ENCODE measurements around the gene CNNM2.

The CNNM2 gene

DNA sequence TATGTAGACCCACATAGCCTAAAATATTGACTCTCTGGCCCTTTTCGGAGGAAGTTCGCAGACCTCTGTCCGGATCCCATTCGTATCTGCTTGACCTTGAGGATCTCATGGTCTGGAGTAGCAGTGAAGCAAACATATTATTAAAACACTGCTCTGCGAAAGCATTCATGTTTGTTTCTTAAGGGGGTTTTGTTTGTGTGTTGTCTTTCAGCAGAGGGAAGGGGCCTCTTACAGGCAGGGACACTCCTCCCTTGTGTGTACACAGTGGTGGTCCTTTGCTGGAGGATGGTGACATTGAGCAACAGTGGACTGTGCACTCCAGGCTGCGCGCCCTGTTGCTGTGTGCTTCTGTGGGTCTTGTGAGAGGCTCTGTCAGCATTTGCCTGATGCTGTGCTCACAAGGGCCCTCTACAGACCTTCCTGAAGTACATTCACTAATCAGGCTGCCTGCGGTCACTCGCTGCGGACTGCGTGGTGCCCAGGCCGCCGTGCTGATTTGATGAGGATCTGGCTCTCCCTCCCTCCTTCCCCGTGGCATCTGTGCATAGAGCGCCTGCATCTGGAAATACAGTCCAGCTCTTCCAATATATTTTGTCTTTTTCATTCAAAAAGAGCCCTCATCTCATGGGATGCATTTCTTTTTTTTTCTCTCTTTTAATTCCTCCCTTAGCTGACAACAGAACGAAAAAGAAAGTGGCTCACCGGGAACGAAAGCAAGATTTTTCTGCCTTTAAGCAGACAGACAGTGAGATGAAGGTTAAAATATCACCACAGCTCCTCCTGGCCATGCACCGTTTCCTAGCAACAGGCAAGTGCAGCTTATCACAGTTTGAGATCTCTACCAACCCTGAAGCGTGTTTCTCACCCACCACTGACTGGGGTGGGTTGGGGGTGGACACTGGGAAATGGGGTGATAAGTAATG is 135.8 kb downstream of the CNNM2 start:
- H3K27ac ChIP-seq, result no peak overlapping the region
- TF ChIP-seq, protein P1, sequence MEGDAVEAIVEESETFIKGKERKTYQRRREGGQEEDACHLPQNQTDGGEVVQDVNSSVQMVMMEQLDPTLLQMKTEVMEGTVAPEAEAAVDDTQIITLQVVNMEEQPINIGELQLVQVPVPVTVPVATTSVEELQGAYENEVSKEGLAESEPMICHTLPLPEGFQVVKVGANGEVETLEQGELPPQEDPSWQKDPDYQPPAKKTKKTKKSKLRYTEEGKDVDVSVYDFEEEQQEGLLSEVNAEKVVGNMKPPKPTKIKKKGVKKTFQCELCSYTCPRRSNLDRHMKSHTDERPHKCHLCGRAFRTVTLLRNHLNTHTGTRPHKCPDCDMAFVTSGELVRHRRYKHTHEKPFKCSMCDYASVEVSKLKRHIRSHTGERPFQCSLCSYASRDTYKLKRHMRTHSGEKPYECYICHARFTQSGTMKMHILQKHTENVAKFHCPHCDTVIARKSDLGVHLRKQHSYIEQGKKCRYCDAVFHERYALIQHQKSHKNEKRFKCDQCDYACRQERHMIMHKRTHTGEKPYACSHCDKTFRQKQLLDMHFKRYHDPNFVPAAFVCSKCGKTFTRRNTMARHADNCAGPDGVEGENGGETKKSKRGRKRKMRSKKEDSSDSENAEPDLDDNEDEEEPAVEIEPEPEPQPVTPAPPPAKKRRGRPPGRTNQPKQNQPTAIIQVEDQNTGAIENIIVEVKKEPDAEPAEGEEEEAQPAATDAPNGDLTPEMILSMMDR (conservative IDR thresholded peaks at IDR 0.05), result peak; percentile 60
- TF ChIP-seq ZFX (IDR thresholded peaks at IDR 0.05), result no peak

GRCh38 chr10:103054621-103055020 is 136.5 kb downstream of the CNNM2 start:
- no peak overlapping the region for H3K27ac ChIP-seq
- TF ChIP-seq, protein P1 (conservative IDR thresholded peaks at IDR 0.05), result no peak
- no peak for TF ChIP-seq ZFX (IDR thresholded peaks at IDR 0.05)

GRCh38 chr10:103055105-103055504 is 137.0 kb downstream of the CNNM2 start:
- TF ChIP-seq ZFX (IDR thresholded peaks at IDR 0.05), result no peak
- TF ChIP-seq, protein P1 (conservative IDR thresholded peaks at IDR 0.05), result no peak
- no peak overlapping the region for H3K27ac ChIP-seq

GRCh38 chr10:103058034-103058433 is 139.9 kb downstream of the CNNM2 start:
- no peak overlapping the region for H3K27ac ChIP-seq
- TF ChIP-seq, protein P1 (conservative IDR thresholded peaks at IDR 0.05), result no peak
- TF ChIP-seq ZFX (IDR thresholded peaks at IDR 0.05), result no peak

GRCh38 chr10:103060575-103060974 is 142.5 kb downstream of the CNNM2 start:
- no peak for TF ChIP-seq ZFX (IDR thresholded peaks at IDR 0.05)
- TF ChIP-seq, protein P1 (conservative IDR thresholded peaks at IDR 0.05), result no peak

DNA sequence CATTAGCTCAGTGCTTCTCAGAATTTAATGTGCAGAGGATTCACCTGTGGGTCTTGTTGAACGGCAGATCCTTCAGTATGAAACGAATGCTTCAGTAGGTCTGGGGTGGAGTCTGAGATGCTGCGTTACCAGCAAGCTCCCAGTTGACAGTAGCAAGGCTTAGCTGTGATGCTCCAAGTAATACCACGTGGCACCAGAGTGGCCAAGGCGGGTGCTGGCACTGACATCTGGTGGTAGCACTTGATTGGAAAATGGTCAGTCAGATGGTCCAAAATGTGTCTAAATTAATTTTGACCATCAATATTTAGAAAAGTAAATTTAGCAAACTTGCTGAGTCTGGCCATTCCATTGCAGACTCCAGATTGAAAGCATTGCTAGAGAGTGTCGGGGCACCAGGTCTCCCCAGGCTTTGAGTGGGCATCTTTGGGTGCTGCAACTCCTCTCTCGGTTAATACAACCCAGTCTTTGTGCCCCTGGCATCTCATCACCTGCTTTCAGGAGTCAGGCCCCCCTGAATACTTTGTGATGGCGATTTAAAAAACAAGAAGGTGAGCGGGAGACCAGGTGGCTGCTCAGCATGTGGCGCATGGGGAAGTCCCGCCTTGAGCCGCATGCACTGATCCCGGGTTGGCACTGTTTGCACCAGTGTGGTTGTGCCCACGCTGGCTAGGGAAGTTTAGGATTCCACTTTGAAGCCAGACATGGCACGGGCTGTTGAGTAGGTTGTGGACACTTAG is 144.9 kb downstream of the CNNM2 start:
- TF ChIP-seq, protein P1 (conservative IDR thresholded peaks at IDR 0.05), result peak; percentile 29
- TF ChIP-seq ZFX (IDR thresholded peaks at IDR 0.05), result no peak
- no peak overlapping the region for H3K27ac ChIP-seq

More at GRCh38 chr10:103060575-103060974, 142.5 kb downstream of the CNNM2 start:
- no peak overlapping the region for H3K27ac ChIP-seq

DNA sequence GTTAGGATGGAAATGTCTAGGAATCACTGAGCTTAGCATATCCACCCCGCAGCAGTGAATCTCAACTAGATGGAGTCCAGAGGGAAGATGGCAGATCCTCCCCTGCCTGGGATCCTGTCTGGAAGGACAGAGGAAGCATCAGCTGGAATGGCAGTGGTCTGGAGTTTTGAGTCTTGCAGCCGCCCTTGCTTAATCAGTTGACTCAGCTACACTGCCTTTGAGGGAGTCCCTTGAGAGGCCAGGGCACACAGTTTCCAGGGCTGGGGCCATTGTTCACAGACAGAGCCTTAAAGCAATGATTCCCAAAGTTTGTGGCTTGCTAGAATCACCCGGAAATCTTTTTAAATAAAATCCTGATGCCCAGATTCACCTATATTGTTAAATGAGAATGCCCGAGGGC is 146.9 kb downstream of the CNNM2 start:
- TF ChIP-seq, protein P1 (conservative IDR thresholded peaks at IDR 0.05), result no peak
- no peak for TF ChIP-seq ZFX (IDR thresholded peaks at IDR 0.05)
- no peak overlapping the region for H3K27ac ChIP-seq
